Stomach (tissue), 9 donors: Measurements from ENCODE around the gene CFAP54. TPM values are rescaled to one million over a fixed set of nuclear protein-coding genes. Genes with fewer than 3 reads are reported as not detected.

Source experiments
- DNase-seq, 2 donors: peaks; one replicate each; pipeline versions ENCODE4 v3.0.0 to v3.0.0-alpha.2; 2013 to 2019
- H3K27ac ChIP-seq, 5 donors: fragments of 200-600 bp in 4 of 5; sonication (generic) in 4 of 5; one replicate each; pipeline ENCODE4 v1.5.1; 2013 to 2019; ENCODE audit warnings: mild to moderate bottlenecking in 1 of 5, moderate library complexity in 1 of 5
- H3K27me3 ChIP-seq, 3 donors: fragments of 200-600 bp; sonication (generic); one replicate each; pipeline ENCODE4 v1.5.1; 2017 to 2019; ENCODE audit warnings: mixed run types in 1 of 3
- H3K36me3 ChIP-seq, 4 donors: fragments of 200-600 bp; sonication (generic); 1 replicate in 3 of 4; 2 replicates in 1 of 4; pipeline ENCODE4 v1.5.1; 2016 to 2019
- H3K4me1 ChIP-seq, 4 donors: fragments of 200-600 bp; sonication (generic); one replicate each; pipeline ENCODE4 v1.5.1; 2016 to 2019
- H3K4me3 ChIP-seq, 4 donors: fragments of 200-600 bp; sonication (generic) in 3 of 4; one replicate each; pipeline ENCODE4 v1.5.1; 2016 to 2019; ENCODE audit warnings: mild to moderate bottlenecking in 1 of 4
- H3K9me3 ChIP-seq, 4 donors: fragments of 200-600 bp; sonication (generic); one replicate each; pipeline ENCODE4 v1.5.1; 2016 to 2019
- CTCF ChIP-seq, 7 experiments: fragments of 450-650 bp in 4 of 7; fragments of 200-600 bp in 3 of 7; sonication (generic) in 3 of 7; IDR thresholded peaks; one replicate each; pipeline ENCODE4 v1.5.1; 2016 to 2019; ENCODE audit warnings: antibody characterized with exemption in 7 of 7, control low read depth in 2 of 7, mild to moderate bottlenecking in 1 of 7
- EP300 ChIP-seq: sonication (generic); formaldehyde crosslinking; IDR thresholded peaks from one replicate; pipeline ENCODE4 v1.6.1; 2017; ENCODE audit warnings: antibody characterized with exemption
- POLR2A ChIP-seq, 4 donors: fragments of 450-650 bp; IDR thresholded peaks; one replicate each; pipeline ENCODE4 v1.6.1; 2016; ENCODE audit warnings: antibody characterized with exemption in 4 of 4, control low read depth in 2 of 4, mild to moderate bottlenecking in 1 of 4, moderate library complexity in 1 of 4
- POLR2AphosphoS5 ChIP-seq, 3 donors: sonication (generic); formaldehyde crosslinking; IDR thresholded peaks; one replicate each; pipeline ENCODE4 v1.6.1; 2016; ENCODE audit warnings: antibody characterized with exemption in 3 of 3
- WGBS, 5 donors: extraction: QIAGEN DNeasy Blood & Tissue Kit in 3 of 5; methylation state at CpG; one replicate each; pipeline versions ENCODE4 v1.1.5 to v1.1.7; 2013 to 2018; 5-methylcytosine and 5-hydroxymethylcytosine counted together
- intact Hi-C: fragments of 100-400 bp; cut with DNase I; formaldehyde crosslinking; loops from one replicate; pipeline ENCODE4 v1.15.1; 2023; ENCODE audit warnings: low total_unique reads
- polyA plus RNA-seq, 3 donors: library from polyadenylated mRNA; stranded (reverse); fragments of 200-250 nt; gene quantifications; one replicate each; pipeline ENCODE4 v1.2.3, GENCODE V29; 2013
- total RNA-seq, 5 donors: library from RNA; depleted of rRNA; stranded (reverse); fragments of >200 nt; gene quantifications; one replicate each; pipeline versions ENCODE4 v1.1.0 to v1.2.3, GENCODE V29; 2014 to 2016
- donor health status: healthy with polysubstance abuse.
- donor health status: Bipolar disorder and iron deficiency.
- donor health status: healthy.

CFAP54 gene
- total and polyA plus RNA-seq, 8 donors, result 0.08 to 36.6 (median 3.0) TPM; not detected in 2

GRCh38 chr12:96806272-96806671 is 316.9 kb downstream of the CFAP54 start:
- intact Hi-C loops, result no loop called here
- TF ChIP-seq POLR2AphosphoS5 (IDR thresholded peaks at IDR 0.05), result no peak
- no peak for TF ChIP-seq POLR2A (IDR thresholded peaks at IDR 0.05)
- TF ChIP-seq EP300, result no peak
- no peak for TF ChIP-seq CTCF (IDR thresholded peaks at IDR 0.05)
- H3K4me3 ChIP-seq, result no peak overlapping the region
- DNase-seq, result no peak
- no peak overlapping the region for H3K27ac ChIP-seq
- no peaks in the 10 kb centered on the region for H3K36me3 ChIP-seq
- no peaks in the 10 kb centered on the region for H3K27me3 ChIP-seq
- H3K9me3 ChIP-seq, result peaks cover 0 to 25% (median 13%) of the 10 kb centered on the region in 4 donors
- 42 to 78% (median 61%) methylated on average over 4 of the region's 4 CpGs for WGBS, 5 donors
- H3K4me1 ChIP-seq, result no peaks in the 10 kb centered on the region

- intact Hi-C loops, result no loop called here
- WGBS, 5 donors, result 44 to 88% (median 77%) methylated on average over 1 of the region's 1 CpG
Observed at GRCh38 chr12:96807741-96808140, 318.4 kb downstream of the CFAP54 start.

GRCh38 chr12:96808587-96808986 is 319.2 kb downstream of the CFAP54 start:
- Histone ChIP-seq H3K27me3 (no peaks in the 10 kb centered on the region), H3K36me3 (no peaks in the 10 kb centered on the region), H3K9me3 (peaks cover 0 to 13% (median 4%) of the 10 kb centered on the region in 4 donors), H3K27ac (no peak overlapping the region), H3K4me1 (no peaks in the 10 kb centered on the region), H3K4me3 (no peak overlapping the region)
- intact Hi-C loops, result no loop called here
- TF ChIP-seq POLR2AphosphoS5 (IDR thresholded peaks at IDR 0.05), result no peak
- TF ChIP-seq POLR2A (IDR thresholded peaks at IDR 0.05), result no peak
- TF ChIP-seq CTCF (IDR thresholded peaks at IDR 0.05), result no peak
- TF ChIP-seq EP300, result no peak
- no peak for DNase-seq
- WGBS, 5 donors, result 55 to 65% (median 58%) methylated on average over 3 of the region's 3 CpGs

More at GRCh38 chr12:96807741-96808140, 318.4 kb downstream of the CFAP54 start:
- no peak overlapping the region for H3K27ac ChIP-seq
- no peaks in the 10 kb centered on the region for H3K4me1 ChIP-seq
- no peaks in the 10 kb centered on the region for H3K36me3 ChIP-seq
- H3K9me3 ChIP-seq, result peaks cover 0 to 19% (median 9%) of the 10 kb centered on the region in 4 donors
- DNase-seq, result no peak
- H3K27me3 ChIP-seq, result no peaks in the 10 kb centered on the region
- no peak overlapping the region for H3K4me3 ChIP-seq
- TF ChIP-seq POLR2AphosphoS5 (IDR thresholded peaks at IDR 0.05) (no peak), EP300 (no peak), POLR2A (IDR thresholded peaks at IDR 0.05) (no peak), CTCF (IDR thresholded peaks at IDR 0.05) (no peak)

- Histone ChIP-seq H3K27ac (no peak overlapping the region), H3K9me3 (peaks cover 0 to 3% (median 0%) of the 10 kb centered on the region in 4 donors), H3K4me1 (no peaks in the 10 kb centered on the region), H3K36me3 (no peaks in the 10 kb centered on the region), H3K4me3 (no peak overlapping the region), H3K27me3 (no peaks in the 10 kb centered on the region)
- intact Hi-C loops, result no loop called here
- no peak for TF ChIP-seq POLR2A (IDR thresholded peaks at IDR 0.05)
- TF ChIP-seq POLR2AphosphoS5 (IDR thresholded peaks at IDR 0.05), result no peak
- no peak for TF ChIP-seq EP300
- TF ChIP-seq CTCF (IDR thresholded peaks at IDR 0.05), result no peak
- DNase-seq, result no peak
Observed at GRCh38 chr12:96809522-96809921, 320.1 kb downstream of the CFAP54 start.
